Astrocyte (in vitro differentiated cells and primary cell): ENCODE measurements around the gene ZNF414.

ENCODE experiments used
- CTCF ChIP-seq: IDR thresholded peaks from 2 replicates; pipeline ENCODE4 v1.5.1; 2011; ENCODE audit warnings: low read depth, mild to moderate bottlenecking, inconsistent platforms, low read length, moderate library complexity; ENCODE audit not compliant: insufficient read depth
- EZH2 ChIP-seq: IDR thresholded peaks from 2 replicates; pipeline ENCODE4 v1.6.1; 2012; ENCODE audit warnings: mild to moderate bottlenecking, low read length, inconsistent platforms; ENCODE audit not compliant: insufficient read depth

GRCh38 chr19:8503510-8503909, 10.5 kb downstream of the ZNF414 start:
- TF ChIP-seq CTCF (no peak), EZH2 (no peak)
